Mammary epithelial cell (primary cell): Measurements from ENCODE around the gene S100A3.
"Not testable (repeated sequence)": the region's sequence is repeated elsewhere in the genome, so short reads cannot be mapped to it uniquely, and the experiment has no call there.

ENCODE experiments used
- EZH2 ChIP-seq: IDR thresholded peaks from 2 replicates; pipeline ENCODE4 v1.6.1; 2012; ENCODE audit warnings: low read length, inconsistent platforms, borderline replicate concordance
- TF ChIP-seq, protein P1 (sequence below), 2 donors: IDR thresholded peaks in 1 of 2; conservative IDR thresholded peaks in 1 of 2; 2 replicates each; pipeline ENCODE4 v1.5.1; 2011 to 2012; ENCODE audit warnings: inconsistent platforms in 2 of 2, low read length in 2 of 2, mild to moderate bottlenecking in 2 of 2, control low read depth in 1 of 2, low read depth in 1 of 2; ENCODE audit not compliant: insufficient read depth in 1 of 2; ENCODE audit errors: extremely low read depth in 1 of 2

DNA sequence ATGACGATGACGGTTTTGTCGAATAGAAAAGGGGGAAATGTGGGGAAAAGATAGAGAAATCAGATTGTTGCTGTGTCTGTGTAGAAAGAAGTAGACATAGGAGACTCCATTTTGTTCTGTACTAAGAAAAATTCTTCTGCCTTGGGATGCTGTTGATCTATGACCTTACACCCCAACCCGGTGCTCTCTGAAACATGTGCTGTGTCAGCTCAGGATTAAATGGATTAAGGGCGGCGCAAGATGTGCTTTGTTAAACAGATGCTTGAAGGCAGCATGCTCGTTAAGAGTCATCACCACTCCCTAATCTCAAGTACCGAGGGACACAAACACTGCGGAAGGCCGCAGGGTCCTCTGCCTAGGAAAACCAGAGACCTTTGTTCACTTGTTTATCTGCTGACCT lies 26.4 kb upstream of the S100A3 start:
- TF ChIP-seq, protein P1, sequence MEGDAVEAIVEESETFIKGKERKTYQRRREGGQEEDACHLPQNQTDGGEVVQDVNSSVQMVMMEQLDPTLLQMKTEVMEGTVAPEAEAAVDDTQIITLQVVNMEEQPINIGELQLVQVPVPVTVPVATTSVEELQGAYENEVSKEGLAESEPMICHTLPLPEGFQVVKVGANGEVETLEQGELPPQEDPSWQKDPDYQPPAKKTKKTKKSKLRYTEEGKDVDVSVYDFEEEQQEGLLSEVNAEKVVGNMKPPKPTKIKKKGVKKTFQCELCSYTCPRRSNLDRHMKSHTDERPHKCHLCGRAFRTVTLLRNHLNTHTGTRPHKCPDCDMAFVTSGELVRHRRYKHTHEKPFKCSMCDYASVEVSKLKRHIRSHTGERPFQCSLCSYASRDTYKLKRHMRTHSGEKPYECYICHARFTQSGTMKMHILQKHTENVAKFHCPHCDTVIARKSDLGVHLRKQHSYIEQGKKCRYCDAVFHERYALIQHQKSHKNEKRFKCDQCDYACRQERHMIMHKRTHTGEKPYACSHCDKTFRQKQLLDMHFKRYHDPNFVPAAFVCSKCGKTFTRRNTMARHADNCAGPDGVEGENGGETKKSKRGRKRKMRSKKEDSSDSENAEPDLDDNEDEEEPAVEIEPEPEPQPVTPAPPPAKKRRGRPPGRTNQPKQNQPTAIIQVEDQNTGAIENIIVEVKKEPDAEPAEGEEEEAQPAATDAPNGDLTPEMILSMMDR (conservative IDR thresholded peaks at IDR 0.05 in 1 of 2, IDR thresholded peaks at IDR 0.05 in 1 of 2; ENCODE audit: extremely low read depth in 1 of 2, insufficient read depth in 1 of 2, low read depth in 1 of 2, low read length in 2 of 2): not testable (repeated sequence)
- TF ChIP-seq EZH2: not testable (repeated sequence)
